Globus pallidus (tissue), 1 donor: ENCODE results near the gene ADGRL3.
"Not testable (repeated sequence)": the region's sequence is repeated elsewhere in the genome, so short reads cannot be mapped to it uniquely, and the experiment has no call there.

Experiments
- DNase-seq: peaks from one replicate; pipeline ENCODE4 v3.0.0-alpha.2; 2015; ENCODE audit warnings: low spot score

The ADGRL3 gene

DNA sequence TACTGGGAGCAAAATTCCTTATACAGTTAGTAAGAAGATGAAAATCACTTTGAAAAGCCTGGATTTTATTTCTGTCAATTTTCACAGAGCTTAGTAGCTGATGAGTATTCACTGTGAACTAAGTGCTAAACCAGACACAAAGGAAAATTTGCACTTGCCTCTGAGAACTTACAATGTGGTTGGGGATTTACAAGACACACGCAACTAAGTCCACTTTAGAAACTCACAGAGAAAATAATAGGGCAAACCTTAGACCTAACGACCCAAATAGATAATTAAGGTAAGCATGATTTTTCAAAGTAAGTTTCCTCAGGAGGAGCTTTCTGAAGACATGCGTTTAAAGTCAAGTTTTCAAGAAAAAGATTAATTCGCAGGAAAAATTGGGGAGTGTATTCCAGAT, 708.9 kb downstream of the ADGRL3 start:
- no peak for DNase-seq

DNA sequence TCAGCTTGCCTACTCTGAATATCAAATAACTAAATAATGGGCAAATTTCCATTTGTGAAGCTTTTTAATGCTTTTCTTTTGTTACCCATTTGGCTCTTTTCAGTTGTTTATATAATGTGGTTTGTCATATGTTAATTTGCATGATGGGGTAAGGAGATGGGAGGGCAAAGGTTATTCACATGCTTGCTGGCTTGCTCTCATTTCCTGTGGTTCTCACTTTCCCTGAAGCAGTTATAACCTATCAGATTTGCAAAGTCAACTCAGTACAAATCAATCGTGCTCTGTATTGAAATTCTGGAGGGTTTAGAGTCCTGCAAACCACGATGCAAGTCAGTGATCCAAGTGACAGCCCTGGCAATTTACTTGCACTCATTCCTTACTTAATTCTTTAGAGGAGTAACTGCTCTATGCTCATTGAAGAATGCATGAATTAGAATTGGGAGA, 711.2 kb downstream of the ADGRL3 start:
- DNase-seq, result no peak

DNA sequence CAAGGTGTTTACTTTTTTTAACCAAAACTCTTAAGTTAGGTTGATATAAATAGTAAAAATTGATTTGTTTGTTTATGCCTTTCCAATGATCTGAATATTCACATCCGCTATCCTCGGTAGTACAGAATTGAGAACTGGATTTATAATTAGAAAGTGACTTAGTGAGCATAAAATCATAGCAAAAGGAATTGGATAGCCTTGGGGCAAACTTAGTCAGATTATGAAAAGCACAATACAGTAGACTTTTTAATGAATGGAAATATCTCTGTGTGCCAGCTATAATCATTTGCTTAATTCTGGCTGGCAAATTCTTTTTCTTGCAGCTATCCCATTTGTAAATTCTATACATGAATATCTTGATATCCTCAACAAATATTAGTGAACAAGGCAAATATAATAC, 713.5 kb downstream of the ADGRL3 start:
- DNase-seq, result no peak

DNA sequence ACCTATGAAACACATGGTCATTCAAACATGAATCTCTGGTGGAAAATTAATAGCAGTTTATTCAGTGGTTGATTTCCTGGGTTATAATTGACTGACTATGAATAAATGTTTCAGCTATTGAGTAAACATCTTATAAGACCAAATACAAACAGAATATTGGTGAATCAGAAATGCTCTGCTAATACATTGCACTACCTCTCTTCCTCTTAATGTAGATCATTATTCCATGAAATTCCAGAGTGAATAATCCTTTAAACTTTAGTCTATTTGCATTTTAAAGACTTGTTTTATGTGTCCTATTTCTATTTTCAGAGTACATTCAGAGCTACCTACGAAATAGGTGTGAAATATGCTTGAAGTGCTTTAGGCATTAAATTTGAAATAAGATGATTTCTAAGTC, 715.4 kb downstream of the ADGRL3 start:
- no peak for DNase-seq

DNA sequence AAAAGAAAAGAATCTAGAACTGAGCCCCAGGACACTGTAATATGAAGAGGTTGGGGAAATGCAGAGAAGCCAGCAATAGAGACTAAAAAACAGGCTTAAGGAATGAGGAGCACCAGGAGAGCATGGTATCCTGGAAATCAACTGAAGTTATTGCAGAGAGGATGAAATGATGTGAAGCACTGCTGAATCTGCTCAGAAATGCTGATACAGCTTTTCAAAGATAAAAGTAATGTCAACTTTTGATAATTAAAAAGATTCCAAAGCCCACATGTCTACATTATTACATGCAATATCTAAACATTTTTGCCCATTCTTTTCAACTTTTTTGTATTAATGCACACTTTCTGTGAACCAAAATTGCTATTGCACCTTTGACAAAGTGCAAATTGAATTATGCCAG, 718.4 kb downstream of the ADGRL3 start:
- DNase-seq, result no peak

DNA sequence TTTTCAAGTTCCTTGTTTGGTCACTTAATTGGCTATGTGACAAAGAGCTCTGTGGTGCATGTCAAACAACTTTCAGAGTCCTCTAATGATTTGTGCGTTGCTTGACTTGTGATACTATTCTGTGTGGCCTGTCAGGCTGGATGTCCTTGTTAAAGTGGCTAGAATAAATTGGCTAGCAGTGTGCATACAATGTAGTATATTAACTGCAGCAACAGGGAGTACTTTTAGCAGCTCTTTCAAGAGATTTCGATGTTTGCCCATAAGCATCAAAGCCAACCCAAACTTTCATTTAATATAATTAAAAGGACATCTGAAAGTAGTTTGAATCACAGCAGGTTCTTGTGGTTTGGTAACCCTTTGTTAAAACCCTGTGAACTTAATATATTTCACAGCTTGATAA, 718.9 kb downstream of the ADGRL3 start:
- DNase-seq, result no peak

DNA sequence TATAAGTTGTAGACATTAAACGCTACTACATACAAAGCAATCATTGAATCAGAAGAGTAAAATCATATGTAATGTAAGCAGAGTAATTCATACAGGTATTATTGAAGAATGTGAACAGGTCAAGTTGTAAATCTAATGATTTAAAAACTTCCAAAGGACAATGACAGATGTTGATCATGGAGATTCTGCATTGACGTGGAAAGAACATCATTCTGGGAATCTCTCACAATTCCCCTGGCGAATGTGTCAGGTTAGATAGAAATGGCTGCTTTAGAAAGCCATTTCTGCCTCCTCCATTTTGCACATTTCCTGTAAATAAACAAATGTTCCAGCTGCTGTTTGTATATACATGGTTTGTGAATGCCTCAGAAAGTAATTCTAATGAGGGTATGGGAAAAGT, 719.4 kb downstream of the ADGRL3 start:
- no peak for DNase-seq

DNA sequence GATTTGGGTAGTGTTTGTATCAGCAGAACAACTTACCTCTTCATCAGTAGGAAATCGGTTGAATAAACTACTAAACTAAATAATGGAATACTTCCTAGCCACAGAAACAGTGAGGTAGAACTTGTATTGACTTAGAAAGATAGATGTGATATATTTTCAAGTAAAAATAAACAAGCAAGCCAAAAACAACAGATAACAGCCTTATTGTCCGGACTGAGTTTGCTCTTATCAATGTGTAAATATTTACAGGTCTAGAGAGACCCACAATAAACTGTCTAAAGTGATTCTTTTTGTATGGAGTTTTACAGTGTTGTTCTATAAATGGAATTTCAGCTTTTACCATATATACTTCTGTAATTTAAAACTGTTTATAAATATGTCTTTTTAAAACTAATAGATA, 721.8 kb downstream of the ADGRL3 start:
- DNase-seq, result no peak

DNA sequence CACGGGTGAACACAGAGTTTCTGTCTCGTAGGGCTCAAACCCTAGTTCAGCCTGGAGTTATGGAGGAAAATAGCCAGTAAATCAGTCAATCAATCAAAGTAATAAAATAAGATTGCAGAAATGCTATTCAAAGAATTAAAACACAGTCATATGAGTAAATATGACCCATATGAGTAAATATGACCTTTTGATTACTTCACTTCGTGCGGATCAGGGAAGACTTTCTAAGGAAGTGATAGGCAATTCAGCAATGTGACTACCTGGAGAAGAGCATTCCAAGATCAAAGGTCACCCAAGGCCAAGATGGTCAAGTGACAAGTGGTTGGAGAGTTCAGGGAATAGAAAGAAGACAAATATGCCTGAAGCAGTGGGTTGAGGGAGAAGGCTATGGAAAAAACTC, 722.6 kb downstream of the ADGRL3 start:
- DNase-seq, result no peak

DNA sequence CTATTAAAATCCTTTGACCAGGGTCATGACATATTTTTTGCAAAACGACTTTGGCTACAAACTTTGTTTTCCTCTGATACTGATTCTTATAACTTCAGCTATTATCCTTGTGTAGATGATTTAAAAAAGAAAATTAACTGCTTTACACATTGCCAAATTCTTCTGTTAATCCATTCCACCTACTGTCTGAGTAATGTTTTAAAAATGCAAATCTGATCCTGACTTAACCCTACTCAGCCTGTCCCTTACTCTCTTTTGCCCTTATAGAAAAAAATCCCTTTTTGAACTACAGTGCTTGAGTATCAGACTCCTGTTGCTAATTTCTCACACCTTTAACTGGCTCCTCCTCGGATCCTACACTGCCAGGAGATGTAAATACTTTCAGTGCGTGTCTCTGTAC, 723.1 kb downstream of the ADGRL3 start:
- no peak for DNase-seq

DNA sequence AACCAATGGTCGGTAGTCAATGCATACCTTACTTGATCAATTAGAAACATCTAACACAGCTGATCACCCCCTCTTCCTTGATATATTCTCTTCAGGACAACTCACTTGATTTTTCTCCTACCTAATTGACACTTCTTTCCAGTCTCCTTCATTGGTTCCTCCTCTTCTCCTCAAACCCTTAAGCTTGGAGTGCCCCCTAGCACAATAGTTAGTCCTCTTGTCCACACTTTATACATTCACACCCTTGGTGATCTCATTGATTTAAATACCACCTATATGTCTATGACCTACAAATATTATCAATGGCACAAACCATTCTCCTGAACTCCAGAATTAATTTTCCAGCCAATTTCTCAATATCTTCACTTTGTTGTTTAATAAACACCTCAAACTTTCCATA, 724.0 kb downstream of the ADGRL3 start:
- no peak for DNase-seq

DNA sequence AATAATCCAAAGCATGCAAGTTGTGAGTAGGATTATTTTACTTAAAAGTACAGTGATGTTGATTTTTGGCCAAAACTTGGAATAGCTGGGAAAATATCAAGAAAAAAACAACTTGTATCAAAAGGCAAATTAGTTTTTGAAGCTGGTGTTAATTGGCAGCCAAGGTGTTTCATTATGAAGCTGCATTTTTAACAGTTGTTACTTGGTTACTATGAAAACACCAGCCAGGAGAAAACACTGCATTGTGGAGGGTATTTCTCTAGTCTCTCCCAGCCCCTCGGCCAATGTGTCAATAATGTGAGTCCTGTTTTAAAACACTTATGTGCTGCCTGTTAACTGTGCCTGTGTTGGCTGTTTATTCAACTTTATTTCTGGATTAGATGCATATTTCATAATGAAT, 733.4 kb downstream of the ADGRL3 start:
- peak; percentile 45 for DNase-seq

DNA sequence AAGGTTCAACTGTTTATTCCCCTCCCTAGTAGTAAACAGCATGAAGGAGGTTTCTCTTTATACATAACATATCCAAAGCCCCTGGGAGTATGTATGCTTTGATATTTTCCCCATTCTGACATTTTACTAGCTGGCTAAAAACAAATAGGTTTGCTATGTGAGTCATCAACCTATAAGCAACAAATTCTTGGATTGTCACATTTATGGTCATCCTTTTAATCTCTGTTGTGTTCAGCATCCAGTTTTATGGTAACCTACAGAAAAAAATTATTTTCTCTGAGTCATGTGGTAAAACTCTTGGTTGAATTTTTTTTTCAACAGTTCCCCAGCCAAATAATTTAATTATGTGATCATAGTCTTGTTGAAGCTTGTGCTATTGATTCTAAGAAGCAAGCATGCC, 734.1 kb downstream of the ADGRL3 start:
- no peak for DNase-seq

DNA sequence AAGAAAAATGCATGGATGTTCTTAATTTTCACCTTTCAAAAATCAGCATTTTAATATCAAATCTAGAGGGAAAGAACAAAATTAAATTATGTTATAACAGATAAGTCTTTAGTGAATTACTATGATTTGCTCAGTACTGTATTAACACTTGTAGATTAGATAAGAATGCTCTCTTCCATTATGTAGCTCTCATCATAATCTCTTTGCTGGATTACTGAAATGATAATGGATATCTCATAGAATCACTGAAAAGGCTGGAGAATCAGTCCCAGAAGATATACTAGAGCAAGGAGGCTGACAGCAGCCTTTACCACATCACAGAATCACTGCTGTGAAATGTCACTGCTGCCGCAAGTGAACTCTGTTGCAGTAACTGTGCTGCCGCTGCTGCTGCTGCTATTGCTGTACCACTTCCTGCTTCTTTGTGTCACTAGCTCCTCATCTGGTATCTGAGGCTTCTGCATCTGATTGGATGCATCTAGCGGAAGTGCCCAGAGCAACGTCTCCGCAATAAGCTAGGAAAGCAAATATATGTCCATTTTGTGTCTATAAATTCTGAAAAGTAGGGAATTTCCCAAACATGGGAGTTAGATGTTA, 738.2 kb downstream of the ADGRL3 start:
- DNase-seq, result no peak

DNA sequence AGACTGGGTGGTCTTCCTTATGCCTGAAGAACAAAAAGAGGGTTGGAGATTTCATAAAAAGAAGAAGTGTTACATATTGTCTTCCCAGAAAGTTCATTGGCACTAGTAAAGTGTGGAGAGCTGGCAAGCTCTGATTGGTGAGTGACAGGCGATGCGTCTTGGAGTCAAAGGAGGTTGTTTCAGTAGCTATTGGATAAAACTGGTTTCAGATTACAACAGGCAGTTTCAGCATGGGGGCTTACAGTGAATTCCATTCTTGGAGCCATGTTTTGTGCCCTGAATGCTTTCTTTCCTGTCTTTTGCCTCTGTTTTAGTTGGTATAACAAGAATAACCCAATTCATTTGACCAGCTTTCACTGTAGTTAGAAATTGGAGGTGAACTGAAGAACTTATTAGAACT, 750.5 kb downstream of the ADGRL3 start:
- no peak for DNase-seq

DNA sequence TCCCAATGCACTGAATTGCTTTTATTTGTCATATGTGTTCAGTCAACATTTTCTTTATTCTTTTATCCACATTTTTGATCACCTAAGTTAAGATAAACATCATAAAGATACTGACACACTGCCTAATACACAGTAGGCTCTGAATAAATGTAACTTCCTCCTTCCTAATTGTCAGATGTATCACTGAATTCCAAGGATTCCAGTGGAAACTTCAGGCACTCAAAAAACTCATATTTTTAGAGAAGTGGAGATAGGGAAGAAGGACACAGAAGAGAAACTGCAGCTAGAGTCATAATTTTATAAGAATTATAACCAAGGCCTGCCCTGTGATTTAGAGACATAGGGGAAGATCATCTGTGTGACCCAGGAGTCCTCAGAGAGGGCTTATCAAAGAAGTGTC, 753.3 kb downstream of the ADGRL3 start:
- no peak for DNase-seq

DNA sequence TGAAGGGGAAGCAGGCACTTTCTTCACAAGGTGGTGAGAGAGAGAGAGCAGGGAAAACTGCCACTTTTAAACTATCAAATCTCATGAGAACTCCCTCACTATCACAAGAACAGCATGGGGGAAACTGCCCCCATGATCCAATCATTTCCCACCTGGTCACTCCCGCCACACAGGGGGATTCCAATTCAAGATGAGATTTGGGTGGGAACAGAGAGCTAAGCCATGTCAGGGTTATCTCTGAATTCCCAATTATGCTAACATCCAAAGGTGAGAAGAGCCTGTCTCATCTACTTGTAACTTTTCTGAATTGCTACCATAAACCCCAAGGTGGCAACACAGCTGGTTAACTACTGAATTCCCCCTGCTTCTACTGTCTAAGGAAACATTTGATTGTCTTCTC, 758.5 kb downstream of the ADGRL3 start:
- DNase-seq, result no peak

DNA sequence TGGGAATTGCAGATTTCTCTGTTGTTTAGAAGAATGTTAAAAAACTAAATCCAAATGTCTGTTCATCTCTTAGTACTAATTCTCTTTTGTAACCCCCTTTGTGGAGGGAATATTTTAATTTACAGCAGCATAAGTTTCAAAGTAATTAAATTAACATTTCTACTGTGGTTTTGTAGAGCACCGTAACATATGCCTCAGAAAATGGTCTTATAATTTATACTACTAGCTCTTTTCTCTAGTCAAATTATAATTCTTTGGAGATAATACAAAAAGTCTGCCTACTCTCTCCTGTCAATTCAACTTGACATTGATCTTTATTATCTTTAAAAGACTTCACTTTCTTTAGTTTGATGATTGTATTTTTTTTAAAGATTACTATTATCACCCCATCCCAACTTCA, 759.0 kb downstream of the ADGRL3 start:
- DNase-seq, result no peak

DNA sequence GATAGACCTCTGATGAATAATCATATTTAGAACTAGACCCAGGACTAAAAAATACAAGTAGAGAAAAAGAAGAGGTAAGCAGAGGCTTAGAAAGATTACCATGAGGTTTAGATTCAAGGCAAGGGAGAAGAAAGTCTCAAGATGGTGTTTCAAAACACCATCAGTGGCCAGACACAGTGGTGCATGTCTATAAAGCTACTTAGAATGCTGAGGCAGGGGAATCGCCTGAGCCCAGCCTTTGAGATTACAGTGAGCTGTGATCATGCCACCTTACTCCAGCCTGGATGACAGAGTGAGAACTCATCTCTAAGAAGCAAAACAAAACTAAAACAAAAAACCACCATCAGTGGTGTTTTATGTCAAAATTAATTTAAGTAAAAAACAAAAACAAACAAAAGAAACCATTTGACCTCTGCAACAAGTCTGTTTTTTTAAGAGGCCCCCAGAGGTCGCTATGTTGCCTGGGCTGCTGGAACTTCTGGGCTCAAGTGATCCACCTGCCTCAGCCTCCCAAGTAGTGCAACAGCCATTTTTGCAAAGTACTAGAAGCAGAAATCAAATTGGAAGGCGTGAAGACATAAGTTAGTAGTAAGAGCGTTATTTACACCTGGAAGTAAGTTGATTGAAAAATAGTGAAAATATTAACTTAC, 784.3 kb downstream of the ADGRL3 start:
- DNase-seq, result no peak

DNA sequence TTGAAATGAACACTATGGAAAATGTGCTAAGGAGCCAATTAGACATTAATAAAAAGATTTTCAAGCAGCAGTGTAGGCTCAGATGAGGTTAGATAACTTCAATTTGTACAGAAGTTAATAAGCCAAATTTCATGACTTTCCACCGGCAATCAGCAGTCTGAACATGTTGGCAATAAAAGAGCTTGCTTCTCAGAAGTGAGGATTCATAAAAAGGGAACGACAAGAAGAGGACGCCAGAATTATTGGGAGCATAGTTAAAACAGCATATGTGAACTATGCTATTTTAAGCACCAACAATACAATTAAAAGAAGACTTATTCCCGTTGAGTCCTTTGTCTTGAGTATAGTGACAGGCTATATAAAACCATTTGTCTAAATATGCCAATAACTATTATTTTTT, 785.3 kb downstream of the ADGRL3 start:
- no peak for DNase-seq

DNA sequence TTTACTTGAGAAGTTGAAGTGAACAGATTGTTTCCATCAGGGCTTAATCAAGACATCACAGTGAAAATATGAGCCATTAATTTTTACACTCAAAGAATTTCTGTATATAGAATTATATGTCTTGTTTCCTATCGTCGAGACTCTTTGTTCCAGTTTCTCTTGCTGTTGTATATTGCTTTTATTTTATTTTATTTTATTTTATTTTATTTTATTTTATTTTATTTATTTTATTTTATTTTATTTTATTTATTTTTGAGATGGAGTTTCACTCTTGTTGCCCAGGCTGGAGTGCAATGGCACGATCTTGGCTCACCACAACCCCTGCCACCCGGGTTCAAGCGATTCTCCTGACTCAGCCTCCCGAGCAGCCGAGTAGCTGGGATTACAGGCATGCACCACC, 786.8 kb downstream of the ADGRL3 start:
- DNase-seq, result not testable (repeated sequence)

DNA sequence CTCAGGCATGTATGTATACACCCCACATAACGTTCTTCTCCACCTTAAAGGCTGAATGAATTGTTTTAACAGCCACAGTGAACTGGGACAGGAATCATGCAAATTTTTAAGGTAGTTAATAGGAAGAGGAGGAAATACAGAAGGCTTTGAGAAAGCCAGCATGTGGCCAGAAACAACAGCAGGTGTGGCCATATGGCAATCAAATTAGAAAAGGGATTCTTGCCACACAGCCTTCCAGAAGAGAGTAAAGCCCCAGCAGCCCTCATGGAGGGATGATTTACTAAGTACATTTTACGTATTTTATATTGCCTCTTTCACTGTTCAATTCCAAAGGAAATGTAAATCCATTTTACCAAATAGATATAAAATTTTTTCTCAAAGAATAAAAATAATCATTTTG, 792.2 kb downstream of the ADGRL3 start:
- DNase-seq, result no peak

DNA sequence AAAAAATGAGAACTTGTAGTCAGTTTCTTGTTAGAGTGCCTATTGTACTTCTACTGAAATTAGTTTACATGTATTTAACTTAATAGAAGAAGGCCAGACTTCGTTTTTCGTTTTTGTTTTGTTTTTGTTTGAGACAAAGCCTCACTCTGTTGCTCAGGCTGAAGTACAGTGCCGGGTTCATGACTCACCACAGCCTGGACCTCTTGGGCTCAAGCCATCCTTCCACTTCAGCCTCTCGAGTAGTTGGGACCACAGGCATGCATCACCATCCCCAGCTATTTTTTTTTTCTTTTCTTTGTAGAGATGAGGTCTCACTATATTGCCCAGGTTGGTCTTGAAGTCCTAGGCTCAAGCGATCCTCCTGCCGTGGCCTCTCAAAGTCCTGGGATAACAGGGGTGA, 793.9 kb downstream of the ADGRL3 start:
- peak; percentile 11 for DNase-seq

DNA sequence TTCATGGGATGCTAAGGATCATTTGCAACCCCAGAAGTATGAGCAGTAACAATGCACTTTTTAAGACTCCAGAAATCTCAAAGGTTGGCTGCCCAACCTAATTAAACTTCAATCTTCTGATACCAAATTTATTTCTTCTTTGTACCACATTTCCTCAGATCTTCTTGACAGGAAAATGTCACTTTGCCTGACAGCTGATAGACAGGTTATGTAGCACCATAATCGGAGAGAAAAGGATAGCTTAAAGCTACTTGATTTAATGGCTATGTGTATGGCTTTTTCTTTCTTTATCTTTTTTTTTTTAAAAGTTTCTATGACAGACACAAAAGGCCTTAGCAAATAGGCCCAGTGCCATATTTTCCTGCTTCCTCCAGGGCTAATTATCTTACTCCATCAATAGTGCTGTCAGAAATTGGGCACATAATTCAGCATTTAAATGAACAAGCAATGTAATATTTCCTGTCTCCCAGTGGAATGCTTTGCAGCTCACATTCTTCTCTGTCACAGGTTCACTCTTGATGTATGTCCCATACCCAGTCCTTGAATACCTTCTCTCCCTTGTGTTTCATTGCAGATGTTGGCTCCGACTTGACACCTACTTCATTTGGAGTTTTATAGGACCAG, 795.7 kb downstream of the ADGRL3 start:
- no peak for DNase-seq
